A673 (cell line): ENCODE results near the gene BIVM.

ENCODE experiments used
- EZH2 ChIP-seq: fragments of 200-600 bp; sonication (generic); IDR thresholded peaks from 2 replicates; pipeline ENCODE4 v1.6.1; 2017; ENCODE audit warnings: borderline replicate concordance, low read depth, mild to moderate bottlenecking, mixed read lengths, antibody characterized with exemption, low read length; ENCODE audit not compliant: poor library complexity, severe bottlenecking
- TF ChIP-seq, protein P1 (sequence below): fragments of 300-800, 200-600 bp; sonication (generic); conservative IDR thresholded peaks from 2 replicates; pipeline ENCODE4 v1.5.1; 2017; ENCODE audit warnings: low read depth, mild to moderate bottlenecking, antibody characterized with exemption, low read length, moderate library complexity, mixed read lengths

DNA sequence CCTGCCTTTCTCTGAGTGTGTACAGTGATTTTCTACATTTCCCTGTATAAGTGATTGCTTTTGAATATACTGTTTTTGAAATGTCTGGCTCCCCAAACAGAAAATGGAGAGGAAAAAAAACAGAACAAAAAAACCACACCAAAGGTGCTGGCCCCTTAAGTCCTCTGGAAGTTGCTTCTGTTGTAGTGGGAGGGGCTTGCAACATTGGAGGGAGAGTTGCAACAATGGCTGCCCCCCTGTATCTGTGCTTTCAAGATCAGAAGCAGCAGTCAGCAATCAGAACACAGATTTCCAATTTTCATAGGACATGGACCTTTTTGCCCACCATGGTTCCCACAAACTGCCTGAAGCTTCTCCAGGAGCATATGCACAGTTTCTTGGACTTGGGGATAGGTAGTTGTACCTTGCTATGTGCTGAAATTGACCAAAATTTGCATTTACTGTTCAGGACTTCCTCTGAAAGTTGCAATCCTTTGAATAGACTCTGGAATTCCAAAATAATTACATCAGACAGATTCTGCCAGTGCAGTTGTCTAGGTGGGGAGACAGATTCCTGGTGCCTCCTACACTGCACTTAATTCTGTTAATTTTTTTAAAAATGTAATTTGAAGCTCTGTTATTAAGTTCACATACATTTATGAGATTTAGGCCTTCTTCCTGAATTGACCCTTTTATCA, 13.8 kb downstream of the BIVM start:
- TF ChIP-seq EZH2: no peak
- TF ChIP-seq, protein P1, sequence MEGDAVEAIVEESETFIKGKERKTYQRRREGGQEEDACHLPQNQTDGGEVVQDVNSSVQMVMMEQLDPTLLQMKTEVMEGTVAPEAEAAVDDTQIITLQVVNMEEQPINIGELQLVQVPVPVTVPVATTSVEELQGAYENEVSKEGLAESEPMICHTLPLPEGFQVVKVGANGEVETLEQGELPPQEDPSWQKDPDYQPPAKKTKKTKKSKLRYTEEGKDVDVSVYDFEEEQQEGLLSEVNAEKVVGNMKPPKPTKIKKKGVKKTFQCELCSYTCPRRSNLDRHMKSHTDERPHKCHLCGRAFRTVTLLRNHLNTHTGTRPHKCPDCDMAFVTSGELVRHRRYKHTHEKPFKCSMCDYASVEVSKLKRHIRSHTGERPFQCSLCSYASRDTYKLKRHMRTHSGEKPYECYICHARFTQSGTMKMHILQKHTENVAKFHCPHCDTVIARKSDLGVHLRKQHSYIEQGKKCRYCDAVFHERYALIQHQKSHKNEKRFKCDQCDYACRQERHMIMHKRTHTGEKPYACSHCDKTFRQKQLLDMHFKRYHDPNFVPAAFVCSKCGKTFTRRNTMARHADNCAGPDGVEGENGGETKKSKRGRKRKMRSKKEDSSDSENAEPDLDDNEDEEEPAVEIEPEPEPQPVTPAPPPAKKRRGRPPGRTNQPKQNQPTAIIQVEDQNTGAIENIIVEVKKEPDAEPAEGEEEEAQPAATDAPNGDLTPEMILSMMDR: no peak
